ENCODE results near the gene GGT7. TPM values are rescaled to one million over a fixed set of nuclear protein-coding genes. Genes with fewer than 3 reads are reported as not detected.
A peak's percentile ranks its signal among the peaks of the same experiment; 100 is the strongest.

GGT7 gene
- total RNA-seq, 2 donors from 2014 or later, result 20.8 to 23.1 TPM

GRCh38 chr20:34876406-34877282 lies 4.0 kb upstream of the GGT7 start, which contains the start of gene ACSS2:
Gene ACSS2 (plus strand): TSS chr20:34876612. CDS start chr20:34876646, 34 bp downstream.
- Mint-ChIP-seq H3K4me1 (ENCODE audit: low read depth) (peaks cover 49% of the 10 kb centered on the region), H3K9me3 (no peaks in the 10 kb centered on the region), H3K4me3 (peak within 1 kb of the TSS; percentile 91 to 97), H3K36me3 (ENCODE audit: insufficient read depth in 2 of 2) (peaks cover 0 to 2% of the 10 kb centered on the region in 2 donors), H3K27ac (peak within 1 kb of the TSS; percentile 80), H3K27me3 (ENCODE audit: low read depth) (peaks cover 7% of the 10 kb centered on the region)
- peak in 1 of 2 donors; percentile 49 for ATAC-seq (replicated peaks in 1 of 2)
- DNase-seq, result peak in 1 of 2 donors; percentile 98

- Mint-ChIP-seq H3K27ac (peak overlapping the region; percentile 34), H3K4me3 (peak overlapping the region; percentile 91 to 97), H3K36me3 (ENCODE audit: insufficient read depth in 2 of 2) (peaks cover 0 to 2% of the 10 kb centered on the region in 2 donors), H3K27me3 (ENCODE audit: low read depth) (peaks cover 7% of the 10 kb centered on the region), H3K9me3 (no peaks in the 10 kb centered on the region), H3K4me1 (ENCODE audit: low read depth) (peaks cover 54% of the 10 kb centered on the region)
- DNase-seq, result peak in 1 of 2 donors; percentile 97
- ATAC-seq (replicated peaks in 1 of 2), result peak; percentile 84
Measured at GRCh38 chr20:34875642-34876405, 3.2 kb upstream of the GGT7 start.

GRCh38 chr20:34874094-34874654 lies 1.5 kb upstream of the GGT7 start:
- peak; percentile 68 to 75 for DNase-seq
- ATAC-seq (replicated peaks in 1 of 2), result peak; percentile 12 to 23
- H3K27ac Mint-ChIP-seq, result no peak overlapping the region
- peaks cover 7% of the 10 kb centered on the region for H3K27me3 Mint-ChIP-seq (ENCODE audit: low read depth)
- H3K9me3 Mint-ChIP-seq, result no peaks in the 10 kb centered on the region
- H3K36me3 Mint-ChIP-seq (ENCODE audit: insufficient read depth in 2 of 2), result peaks cover 0 to 2% of the 10 kb centered on the region in 2 donors
- peak overlapping the region; percentile 92 to 93 for H3K4me3 Mint-ChIP-seq
- H3K4me1 Mint-ChIP-seq (ENCODE audit: low read depth), result peaks cover 61% of the 10 kb centered on the region

- Mint-ChIP-seq H3K9me3 (no peaks in the 10 kb centered on the region), H3K4me3 (peak overlapping the region; percentile 92 to 93), H3K27me3 (ENCODE audit: low read depth) (peaks cover 7% of the 10 kb centered on the region), H3K36me3 (ENCODE audit: insufficient read depth in 2 of 2) (peaks cover 0 to 2% of the 10 kb centered on the region in 2 donors), H3K4me1 (ENCODE audit: low read depth) (peaks cover 61% of the 10 kb centered on the region), H3K27ac (peak overlapping the region; percentile 66)
- DNase-seq (no peak), ATAC-seq (replicated peaks in 1 of 2) (no peak)
Measured at GRCh38 chr20:34873583-34874093, 982 bp upstream of the GGT7 start.

GRCh38 chr20:34871966-34872621 lies 562 bp downstream of the GGT7 start:
- peak overlapping the region; percentile 92 to 93 for H3K4me3 Mint-ChIP-seq
- H3K27me3 Mint-ChIP-seq (ENCODE audit: low read depth), result peaks cover 7% of the 10 kb centered on the region
- H3K4me1 Mint-ChIP-seq (ENCODE audit: low read depth), result peaks cover 58% of the 10 kb centered on the region
- peak overlapping the region; percentile 19 for H3K27ac Mint-ChIP-seq
- peaks cover 0 to 2% of the 10 kb centered on the region in 2 donors for H3K36me3 Mint-ChIP-seq (ENCODE audit: insufficient read depth in 2 of 2)
- no peak for DNase-seq
- no peak for ATAC-seq (replicated peaks in 1 of 2)
- no peaks in the 10 kb centered on the region for H3K9me3 Mint-ChIP-seq

- no peak for DNase-seq
- H3K9me3 Mint-ChIP-seq, result no peaks in the 10 kb centered on the region
- no peaks in the 10 kb centered on the region for H3K36me3 Mint-ChIP-seq (ENCODE audit: insufficient read depth in 2 of 2)
- H3K4me1 Mint-ChIP-seq (ENCODE audit: low read depth), result peaks cover 54% of the 10 kb centered on the region
- H3K27ac Mint-ChIP-seq, result no peak overlapping the region
- ATAC-seq (replicated peaks in 1 of 2), result no peak
- peak overlapping the region; percentile 92 to 93 for H3K4me3 Mint-ChIP-seq
- peaks cover 7% of the 10 kb centered on the region for H3K27me3 Mint-ChIP-seq (ENCODE audit: low read depth)
Measured at GRCh38 chr20:34871320-34871926, 1.2 kb downstream of the GGT7 start.

- no peaks in the 10 kb centered on the region for H3K9me3 Mint-ChIP-seq
- no peak for ATAC-seq (replicated peaks in 1 of 2)
- no peak overlapping the region for H3K27ac Mint-ChIP-seq
Measured at GRCh38 chr20:34864216-34864615, 8.4 kb downstream of the GGT7 start.

GRCh38 chr20:34863421-34863965 lies 9.2 kb downstream of the GGT7 start:
- ATAC-seq (replicated peaks in 1 of 2), result no peak
- Mint-ChIP-seq H3K9me3 (no peaks in the 10 kb centered on the region), H3K4me3 (no peak overlapping the region), H3K27ac (no peak overlapping the region), H3K27me3 (ENCODE audit: low read depth) (no peaks in the 10 kb centered on the region), H3K4me1 (ENCODE audit: low read depth) (no peaks in the 10 kb centered on the region), H3K36me3 (ENCODE audit: insufficient read depth in 2 of 2) (peaks cover 0 to 2% of the 10 kb centered on the region in 2 donors)
- no peak for DNase-seq

More at GRCh38 chr20:34864216-34864615, 8.4 kb downstream of the GGT7 start:
- Mint-ChIP-seq H3K27me3 (ENCODE audit: low read depth) (no peaks in the 10 kb centered on the region), H3K36me3 (ENCODE audit: insufficient read depth in 2 of 2) (peaks cover 0 to 2% of the 10 kb centered on the region in 2 donors), H3K4me3 (no peak overlapping the region), H3K4me1 (ENCODE audit: low read depth) (peaks cover under 1% of the 10 kb centered on the region)
- no peak for DNase-seq

- Mint-ChIP-seq H3K36me3 (ENCODE audit: insufficient read depth in 2 of 2) (peaks cover 0 to 2% of the 10 kb centered on the region in 2 donors), H3K27ac (no peak overlapping the region), H3K9me3 (no peaks in the 10 kb centered on the region), H3K4me3 (no peak overlapping the region), H3K4me1 (ENCODE audit: low read depth) (no peaks in the 10 kb centered on the region), H3K27me3 (ENCODE audit: low read depth) (no peaks in the 10 kb centered on the region)
- ATAC-seq (replicated peaks in 1 of 2) (no peak), DNase-seq (no peak)
Measured at GRCh38 chr20:34862724-34863123, 9.9 kb downstream of the GGT7 start.

- H3K4me1 Mint-ChIP-seq (ENCODE audit: low read depth), result no peaks in the 10 kb centered on the region
- no peak overlapping the region for H3K4me3 Mint-ChIP-seq
- peaks cover 0 to 2% of the 10 kb centered on the region in 2 donors for H3K36me3 Mint-ChIP-seq (ENCODE audit: insufficient read depth in 2 of 2)
- no peaks in the 10 kb centered on the region for H3K9me3 Mint-ChIP-seq
- DNase-seq (no peak), ATAC-seq (replicated peaks in 1 of 2) (no peak)
- no peaks in the 10 kb centered on the region for H3K27me3 Mint-ChIP-seq (ENCODE audit: low read depth)
- no peak overlapping the region for H3K27ac Mint-ChIP-seq
Measured at GRCh38 chr20:34861386-34862084, 11.1 kb downstream of the GGT7 start.

- H3K27ac Mint-ChIP-seq, result no peak overlapping the region
- no peaks in the 10 kb centered on the region for H3K27me3 Mint-ChIP-seq (ENCODE audit: low read depth)
- no peak overlapping the region for H3K4me3 Mint-ChIP-seq
- no peaks in the 10 kb centered on the region for H3K9me3 Mint-ChIP-seq
- H3K4me1 Mint-ChIP-seq (ENCODE audit: low read depth), result no peaks in the 10 kb centered on the region
- H3K36me3 Mint-ChIP-seq (ENCODE audit: insufficient read depth in 2 of 2), result peaks cover 0 to 2% of the 10 kb centered on the region in 2 donors
- DNase-seq, result no peak
- no peak for ATAC-seq (replicated peaks in 1 of 2)
Measured at GRCh38 chr20:34859826-34860545, 12.7 kb downstream of the GGT7 start.
